ENCODE results near the gene ACADL.
"Not testable (repeated sequence)": the region's sequence is repeated elsewhere in the genome, so short reads cannot be mapped to it uniquely, and the experiment has no call there.

ACADL gene

DNA sequence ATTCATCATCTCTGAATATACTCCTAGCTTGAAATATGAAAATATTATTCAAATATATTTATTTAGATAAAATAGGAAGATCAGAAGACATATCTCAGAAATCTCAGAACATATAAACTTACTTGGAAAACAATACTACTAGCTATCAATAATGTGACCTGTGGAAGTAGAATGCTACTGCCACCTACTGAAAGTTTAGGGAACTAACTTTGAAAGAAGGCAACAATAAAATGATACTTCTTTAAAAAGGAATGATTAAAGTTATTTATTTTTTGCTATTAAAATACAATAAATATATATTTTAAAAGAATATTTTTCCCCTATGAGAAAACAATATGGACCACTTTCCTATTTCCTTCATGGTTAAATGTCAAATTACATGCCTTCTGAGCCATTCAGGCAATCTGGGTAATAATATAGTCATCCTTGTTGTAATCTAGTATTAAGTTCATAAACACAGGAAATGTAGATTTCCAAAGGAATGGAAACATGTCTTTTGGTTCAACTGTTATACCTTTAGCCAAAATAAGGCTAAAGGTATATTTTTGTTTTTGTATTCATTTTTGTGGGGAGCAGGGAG, 26.0 kb downstream of the ACADL start:
- DNase-seq, result no peak

DNA sequence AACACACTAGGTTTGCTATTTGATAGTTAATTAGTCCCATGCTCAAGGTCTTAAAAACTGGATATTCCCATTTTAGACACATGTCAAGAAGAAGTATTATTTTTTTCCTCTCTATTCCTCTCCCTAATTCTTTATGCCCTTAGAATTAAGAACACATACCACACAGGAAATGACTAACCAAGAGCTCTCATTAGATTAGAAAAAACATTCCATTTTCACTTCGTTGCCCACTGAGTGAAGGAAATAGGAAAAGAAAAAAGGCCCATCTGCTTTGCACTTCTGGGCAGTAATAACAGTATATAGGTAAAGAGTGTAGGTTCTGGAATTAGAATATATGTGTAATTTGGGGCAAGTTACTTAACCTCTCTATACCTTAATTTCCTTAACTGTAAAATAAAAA, 26.9 kb downstream of the ACADL start:
- DNase-seq, result no peak

DNA sequence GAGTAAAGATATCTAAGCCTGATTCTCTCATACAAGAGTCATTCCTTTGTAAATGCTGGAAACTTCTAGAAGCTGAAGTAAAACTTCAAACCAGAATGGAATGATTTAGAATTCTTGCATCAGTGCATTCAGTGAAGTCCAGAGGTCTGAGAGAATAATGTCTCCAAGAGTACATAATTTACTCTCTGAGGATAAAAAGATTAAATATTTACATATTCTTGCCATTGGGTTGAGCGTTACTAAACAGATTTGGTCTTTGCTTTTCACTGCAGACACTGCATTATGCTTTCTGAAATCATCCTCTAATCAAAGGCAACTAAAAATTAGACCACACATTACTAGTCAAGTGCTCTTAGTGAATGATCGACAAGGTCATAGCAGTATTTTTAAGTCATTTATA, 27.5 kb downstream of the ACADL start:
- DNase-seq, result no peak

DNA sequence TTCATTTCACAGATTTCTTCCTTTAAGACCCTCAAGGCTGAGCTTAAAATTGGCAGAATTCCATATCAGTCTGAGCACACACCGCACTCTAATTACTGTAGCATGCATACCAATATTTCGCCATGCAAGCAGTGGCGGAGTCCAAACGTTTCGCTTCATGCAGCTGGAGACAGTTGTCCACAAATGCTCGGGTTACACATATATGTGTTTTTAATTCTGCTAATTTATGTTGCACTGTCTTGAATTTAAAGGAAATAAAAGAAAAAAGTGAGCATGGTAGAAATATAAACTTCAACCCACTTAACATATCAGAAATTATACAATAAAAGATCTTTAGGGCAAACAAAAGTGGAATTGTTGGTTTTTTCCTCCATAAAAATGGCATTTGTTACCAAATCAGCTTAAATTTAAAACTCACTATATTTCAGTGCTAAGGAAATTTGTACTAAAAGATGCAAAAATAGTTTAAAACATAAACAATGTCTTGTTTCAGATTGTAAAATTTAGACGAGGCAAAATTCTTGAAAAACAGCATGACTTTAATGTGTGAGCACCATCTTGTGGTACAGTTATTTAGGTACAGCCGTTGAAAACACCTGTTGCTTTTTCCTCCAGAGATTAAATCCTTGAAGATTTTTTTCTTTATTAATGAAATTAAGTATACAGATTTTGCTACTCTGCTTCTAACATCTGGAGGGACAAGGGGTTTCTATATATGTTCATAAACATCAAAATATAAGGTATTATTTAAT, 30.0 kb downstream of the ACADL start:
- DNase-seq, result no peak

DNA sequence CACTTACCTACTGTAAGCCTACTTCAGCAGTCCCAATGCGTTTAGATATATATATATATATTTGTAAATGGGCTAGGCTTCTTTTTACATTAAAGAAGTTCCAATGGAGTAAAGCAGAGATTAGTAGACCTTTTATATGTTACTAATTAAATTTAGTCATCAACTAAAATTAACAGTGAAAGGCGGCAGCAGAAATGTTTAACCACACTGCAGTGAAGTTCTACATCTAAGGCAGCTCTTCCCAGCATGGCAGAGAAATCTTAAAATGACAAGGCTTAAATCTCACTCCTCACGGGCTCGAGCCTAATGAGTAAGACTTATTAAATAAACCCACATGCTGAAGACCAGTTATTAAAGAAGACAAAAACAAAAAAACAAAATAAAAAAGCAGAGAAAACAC, 34.9 kb downstream of the ACADL start:
- DNase-seq, result no peak

DNA sequence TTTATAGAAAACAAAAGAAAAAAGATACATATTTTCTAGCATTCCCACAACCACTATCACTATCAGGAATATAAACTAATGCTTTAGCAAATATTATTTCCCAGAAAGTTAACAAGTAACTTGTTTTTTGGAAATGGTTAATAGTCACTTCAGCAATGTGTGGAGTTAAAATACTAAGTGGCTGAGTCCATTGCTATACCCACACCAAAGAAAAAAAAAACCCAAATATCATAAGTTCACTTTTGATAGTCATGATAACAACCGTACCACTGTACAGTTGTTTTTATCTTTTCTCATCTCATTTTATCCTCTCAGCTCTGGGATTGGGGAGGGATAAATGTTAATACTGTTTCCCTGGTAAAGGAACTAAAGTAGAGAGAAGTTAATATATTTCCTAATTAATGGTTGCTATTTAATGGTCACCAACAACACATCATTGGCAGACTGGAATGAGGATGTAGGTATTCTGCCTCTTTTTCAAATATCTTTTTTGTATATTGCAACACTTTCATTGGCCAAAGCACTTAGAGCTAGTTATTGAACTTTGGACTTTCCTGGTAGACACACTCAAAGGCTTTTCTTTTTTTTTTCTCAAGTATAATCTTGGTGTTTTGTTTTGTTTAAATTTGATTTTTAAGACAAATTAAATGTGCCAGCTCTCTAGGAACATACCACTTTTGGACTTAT, 35.7 kb downstream of the ACADL start:
- no peak for DNase-seq

DNA sequence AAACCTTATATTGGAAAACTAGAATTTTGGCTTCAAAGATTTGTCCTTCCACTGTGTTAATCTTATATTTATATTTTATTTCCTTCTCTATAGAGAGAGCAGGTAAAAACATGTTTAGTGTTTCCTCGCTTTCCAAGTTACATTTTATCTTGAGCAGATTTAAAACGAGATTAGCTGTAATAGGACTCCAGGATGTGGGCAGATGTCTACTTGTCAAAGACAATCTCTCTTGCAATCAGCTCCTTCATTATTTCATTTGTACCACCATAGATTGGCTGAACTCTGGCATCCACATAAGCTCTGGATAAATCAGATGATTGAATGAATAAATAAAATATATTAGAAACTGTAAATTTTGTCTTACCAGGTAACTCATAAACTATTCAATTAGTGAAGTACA, 36.5 kb downstream of the ACADL start:
- DNase-seq, result no peak

DNA sequence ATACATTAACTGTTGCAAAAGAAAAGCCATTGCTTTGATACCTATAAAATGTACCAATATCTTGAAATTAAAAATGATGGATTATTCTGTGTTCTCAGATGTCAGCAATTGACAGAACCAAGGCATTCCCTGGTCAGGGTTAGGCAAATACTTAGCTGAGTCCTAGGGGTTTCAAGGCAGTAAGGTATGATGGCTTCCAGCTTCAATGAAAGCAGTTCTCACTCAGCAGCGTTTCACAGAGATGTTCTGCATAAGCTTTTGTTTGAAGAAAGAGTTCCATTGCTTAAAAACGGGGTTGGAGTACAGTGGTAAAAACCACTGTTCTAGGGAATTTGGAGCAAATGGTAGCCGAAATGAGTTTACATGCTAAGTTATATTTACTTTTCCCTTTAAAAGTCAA, 37.1 kb downstream of the ACADL start:
- DNase-seq, result no peak

DNA sequence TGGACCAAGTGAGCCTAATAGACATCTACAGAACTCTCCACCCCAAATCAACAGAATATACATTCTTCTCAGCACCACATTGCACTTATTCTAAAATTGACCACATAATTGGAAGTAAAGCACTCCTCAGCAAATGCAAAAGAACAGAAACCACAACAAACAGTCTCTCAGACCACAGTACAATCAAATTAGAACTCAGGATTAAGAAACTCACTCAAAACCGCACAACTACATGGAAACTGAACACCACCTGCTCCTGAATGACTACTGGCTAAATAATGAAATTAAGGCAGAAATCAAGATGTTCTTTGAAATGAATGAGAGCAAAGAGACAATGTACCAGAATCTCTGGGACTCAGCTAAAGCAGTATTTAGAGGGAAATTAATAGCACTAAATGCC, 41.3 kb downstream of the ACADL start:
- DNase-seq, result not testable (repeated sequence)

DNA sequence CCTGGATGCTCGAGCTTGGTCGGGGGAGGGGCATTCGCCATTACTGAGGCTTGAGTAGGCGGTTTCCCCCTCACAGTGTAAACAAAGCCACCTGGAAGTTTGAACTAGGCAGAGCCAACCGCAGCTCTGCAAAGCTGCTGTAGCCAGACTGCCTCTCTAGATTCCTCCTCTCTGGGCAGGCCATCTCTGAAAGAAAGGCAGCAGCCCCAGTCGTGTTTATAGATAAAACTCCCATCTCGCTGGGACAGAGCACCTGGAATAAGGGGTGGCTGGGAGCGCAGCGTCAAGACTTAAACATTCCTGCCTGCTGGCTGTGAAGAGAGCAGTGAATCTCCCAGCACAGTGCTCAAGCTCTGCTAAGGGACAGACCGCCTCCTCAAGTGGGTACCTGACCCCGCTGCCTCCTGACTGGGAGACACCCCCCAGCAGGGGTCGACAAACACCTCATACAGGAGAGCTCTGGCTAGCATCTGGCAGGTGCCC, 43.6 kb downstream of the ACADL start:
- not testable (repeated sequence) for DNase-seq

DNA sequence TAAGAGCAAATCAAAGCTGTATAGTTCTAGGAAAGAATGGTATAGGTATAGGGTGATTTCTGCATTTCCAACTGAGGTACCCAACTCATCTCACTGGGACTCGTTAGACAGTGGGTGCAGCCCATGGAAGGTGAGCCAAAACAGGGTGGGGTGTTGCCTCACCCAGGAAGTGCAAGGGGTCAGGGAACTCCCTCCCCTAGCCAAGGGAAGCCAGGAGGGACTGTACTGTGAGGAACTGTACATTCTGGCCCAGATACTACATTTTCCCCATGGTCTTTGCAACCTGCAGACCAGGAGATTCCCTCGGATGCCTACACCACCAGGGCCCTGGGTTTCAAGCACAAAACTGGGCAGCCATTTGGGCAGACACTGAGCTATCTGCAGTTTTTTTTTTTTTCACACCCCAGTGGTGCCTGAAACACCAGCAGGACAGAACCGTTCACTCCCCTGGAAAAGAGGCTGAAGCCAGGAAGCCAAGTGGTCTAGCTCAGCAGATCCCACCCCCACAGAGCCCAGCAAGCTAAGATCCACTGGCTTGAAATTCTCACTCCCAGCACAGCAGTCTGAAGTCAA, 44.1 kb downstream of the ACADL start:
- not testable (repeated sequence) for DNase-seq

DNA sequence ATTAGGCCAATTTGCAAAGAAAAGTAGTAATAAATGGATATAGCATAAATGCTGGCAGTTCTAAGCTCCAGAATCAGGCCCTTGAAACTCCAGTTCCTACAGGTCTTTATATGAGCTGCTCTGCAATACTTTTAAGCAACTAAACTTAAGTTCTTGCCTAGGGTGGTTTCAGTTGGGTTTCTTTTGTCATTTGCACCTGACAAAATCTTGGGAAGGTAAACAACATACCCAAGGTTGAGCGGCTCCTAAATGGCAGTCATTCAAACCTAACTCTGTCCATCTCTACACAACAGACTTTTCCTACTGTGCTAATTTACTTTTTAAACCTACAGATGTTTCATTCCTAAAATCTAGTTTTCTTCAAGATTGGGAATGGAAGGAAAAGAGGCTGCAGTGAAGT, 44.8 kb downstream of the ACADL start:
- no peak for DNase-seq

DNA sequence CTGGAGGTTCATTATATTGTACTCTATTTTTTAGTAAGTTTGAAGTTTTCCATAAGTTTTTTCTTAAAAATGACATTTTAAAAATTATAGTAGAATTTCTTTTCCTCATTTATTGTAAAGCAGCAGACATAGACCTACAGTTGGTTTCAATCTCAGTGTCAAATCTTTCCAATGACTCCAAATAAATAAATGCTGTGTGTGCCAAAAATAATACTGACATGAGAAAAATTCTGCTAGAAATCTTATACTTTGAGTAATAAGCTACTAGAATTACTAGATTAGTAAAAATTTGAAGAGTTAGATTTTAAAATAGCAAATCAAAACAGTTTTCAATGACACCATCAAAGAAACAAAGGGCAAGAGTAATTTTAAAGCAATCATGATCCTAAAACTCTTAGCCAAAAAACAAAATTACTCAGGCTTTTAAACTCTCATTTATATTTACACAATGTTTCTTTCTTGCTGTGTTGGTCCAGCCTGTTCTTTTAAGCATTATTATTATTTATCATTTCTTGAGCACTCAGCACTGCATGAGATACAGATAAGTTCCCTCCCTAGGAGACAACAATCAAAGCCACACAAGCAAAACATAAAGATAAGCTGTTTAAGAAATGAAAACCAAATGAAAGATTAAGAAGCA, 45.8 kb downstream of the ACADL start:
- no peak for DNase-seq

DNA sequence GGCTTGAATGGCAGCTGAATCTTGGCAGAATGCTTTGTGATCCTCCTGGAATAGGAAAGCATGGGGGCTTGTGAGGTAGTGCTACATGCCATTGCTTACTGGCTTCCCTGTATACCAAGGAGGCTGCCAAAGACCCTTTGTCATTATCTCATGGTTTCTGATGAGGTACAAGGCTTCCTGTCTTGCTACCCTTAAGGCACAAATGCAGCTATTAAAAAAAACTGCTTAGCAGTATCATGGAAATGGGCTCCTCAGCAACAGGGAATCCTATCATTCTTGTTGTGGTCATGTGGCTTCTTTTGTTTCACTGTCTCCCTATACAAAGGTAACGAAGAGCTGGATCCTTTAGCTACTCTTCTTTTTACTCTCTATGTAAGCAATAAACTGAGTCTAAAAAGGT, 47.5 kb downstream of the ACADL start:
- no peak for DNase-seq

DNA sequence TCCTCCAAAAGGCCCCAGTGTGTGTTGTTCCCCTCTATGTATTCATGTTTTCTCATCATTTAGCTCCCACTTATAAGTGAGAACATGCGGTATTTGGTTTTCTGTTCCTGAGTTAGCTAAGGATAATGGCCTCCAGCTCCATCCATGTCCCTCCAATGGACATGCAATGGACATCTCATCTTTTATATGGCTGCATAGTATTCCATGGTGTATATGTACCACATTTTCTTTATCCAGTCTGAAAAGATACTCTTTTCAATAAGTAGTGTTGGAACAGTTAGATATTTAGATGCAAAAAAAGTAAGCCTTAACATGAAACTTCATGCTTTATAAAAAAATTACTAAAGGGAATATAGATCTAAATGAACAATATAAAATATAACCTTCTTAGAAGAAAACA, 48.1 kb downstream of the ACADL start:
- DNase-seq, result not testable (repeated sequence)

DNA sequence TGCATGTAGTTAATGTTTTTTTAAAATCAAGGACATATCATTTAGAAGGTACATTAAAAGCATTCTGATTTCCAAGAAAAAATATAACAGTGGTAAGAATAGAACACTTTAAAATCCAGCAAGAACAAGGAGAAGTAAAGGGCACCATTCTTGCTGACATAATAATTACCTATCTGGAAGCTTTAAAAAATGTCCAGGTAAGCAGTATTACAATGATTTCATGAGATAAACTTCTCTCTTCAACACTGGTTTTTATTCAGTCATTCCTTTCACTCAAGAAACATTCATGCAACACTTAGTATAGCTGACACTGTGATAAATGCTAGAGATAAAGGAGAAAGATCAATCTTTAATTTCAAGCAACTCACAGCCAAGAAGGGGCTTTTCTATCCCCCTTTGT, 51.2 kb downstream of the ACADL start:
- no peak for DNase-seq

DNA sequence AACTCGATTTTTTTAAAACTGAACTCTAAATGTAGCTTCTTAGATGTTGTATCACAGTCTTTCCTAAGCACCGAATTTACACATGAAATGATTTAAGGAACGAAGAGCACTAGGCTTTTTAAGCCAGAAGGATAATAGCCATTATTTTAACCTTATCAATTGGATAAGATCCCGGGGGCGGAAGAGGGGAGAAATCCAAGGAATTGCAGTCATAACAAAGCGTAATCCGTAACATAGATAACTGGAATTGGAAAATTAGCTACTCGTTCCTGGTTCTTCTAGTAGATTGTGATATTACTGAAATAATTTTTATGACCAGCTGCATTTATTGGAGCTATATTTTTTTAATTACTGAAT, 53.0 kb downstream of the ACADL start:
- no peak for DNase-seq

DNA sequence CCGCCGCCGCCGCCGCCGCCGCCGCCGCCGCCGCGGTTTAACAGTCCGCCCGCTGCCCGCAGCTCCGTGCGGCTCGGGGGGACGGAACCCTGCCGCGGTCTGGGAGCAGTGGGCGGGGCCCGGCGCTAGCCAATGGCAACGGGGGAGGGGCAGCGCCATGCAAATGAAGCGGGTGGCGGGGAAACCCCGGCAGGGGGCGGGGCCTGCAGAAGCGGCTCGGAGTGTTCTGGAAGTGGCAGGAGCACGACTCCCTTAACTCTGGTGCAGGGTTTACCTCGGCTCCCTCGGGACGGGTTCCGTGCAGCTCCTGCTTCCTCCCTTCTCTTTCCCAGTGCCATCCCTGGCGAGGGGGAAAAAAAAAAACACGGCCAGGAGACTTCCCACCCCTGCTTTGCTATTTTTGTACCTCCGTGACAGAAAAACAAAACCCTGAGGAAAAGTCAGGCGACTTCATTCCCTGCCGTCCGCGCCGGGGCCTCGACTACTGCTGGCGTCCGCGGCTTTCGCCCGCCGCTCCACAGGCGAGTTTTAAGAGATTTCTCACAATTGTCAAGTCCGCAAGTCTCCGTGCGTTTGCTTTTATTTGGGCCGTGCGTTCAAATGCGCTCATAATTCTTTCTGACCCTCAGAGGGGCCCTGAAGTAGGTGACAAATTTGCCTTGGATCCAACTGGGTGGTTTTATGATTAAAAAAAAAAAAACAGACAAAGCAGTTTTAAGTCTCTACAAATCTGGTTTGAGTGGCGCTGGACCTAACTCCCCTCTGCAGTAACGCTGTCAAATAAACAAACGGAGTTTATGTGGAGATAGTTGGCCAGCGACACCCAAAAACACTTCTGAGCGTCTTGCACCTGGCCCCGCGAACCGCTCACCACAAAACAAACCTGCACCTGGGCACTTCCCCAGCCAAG, 53.7 kb downstream of the ACADL start, which contains the start of gene KANSL1L:
Gene KANSL1L, minus strand, starts transcription at position 101 of the 910 bp plus-strand sequence. CDS start 16,827 bp downstream, outside the sequence.
- DNase-seq, result peak; percentile 98

DNA sequence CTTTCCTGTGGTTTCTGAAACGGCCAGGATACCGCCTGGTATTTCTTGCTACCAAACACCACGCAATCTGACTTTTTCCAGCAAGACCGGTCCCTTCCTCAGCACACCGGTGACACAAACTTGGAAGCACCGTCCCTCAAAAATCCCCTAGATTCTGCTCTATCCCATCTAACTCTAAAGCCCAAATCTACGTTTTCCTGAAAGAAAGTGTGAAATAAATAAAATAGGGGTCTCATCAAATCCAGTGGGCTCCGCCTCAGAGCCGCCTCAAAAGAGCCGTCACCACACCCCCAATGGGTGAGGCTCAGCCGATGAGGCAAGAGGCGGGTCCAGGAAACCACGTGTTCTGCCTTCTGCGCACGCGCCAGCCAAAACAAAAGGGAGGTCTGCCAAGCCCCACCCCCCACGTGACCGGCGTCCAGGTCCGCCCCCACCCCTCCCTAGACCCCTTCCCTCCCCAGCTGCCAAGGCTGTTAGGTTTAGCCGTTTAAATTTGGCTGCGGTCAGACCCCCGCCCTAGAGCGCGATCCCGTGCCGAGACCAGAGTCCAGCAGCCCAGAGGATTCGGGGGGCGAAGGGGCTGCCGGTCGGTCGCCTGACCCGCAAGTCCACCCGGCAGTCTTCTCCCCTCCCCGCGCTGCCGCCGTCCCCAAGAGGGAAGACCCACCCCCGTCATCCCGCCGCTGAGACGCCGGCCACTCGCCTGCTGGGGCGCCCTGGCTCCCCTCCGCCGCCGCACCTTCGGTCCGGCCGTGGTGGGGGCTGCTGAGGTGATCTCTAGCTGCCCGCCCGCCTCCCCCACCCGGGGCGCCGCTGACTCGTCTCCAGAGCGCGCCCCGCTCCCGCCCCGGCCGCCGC, 54.6 kb downstream of the ACADL start:
- DNase-seq, result peak; percentile 97

DNA sequence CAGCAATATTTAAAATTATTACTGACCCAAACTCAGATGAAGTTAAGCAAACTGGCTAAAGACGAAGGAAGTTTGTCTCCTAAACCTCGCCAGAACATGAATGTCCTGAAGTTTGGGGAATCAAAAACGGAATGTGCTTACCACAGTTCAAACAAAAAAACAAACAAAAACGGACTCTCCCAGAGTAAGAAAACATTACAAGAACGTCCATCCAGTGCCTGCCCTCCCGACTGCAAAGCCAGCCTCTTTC, 55.1 kb downstream of the ACADL start:
- no peak for DNase-seq

DNA sequence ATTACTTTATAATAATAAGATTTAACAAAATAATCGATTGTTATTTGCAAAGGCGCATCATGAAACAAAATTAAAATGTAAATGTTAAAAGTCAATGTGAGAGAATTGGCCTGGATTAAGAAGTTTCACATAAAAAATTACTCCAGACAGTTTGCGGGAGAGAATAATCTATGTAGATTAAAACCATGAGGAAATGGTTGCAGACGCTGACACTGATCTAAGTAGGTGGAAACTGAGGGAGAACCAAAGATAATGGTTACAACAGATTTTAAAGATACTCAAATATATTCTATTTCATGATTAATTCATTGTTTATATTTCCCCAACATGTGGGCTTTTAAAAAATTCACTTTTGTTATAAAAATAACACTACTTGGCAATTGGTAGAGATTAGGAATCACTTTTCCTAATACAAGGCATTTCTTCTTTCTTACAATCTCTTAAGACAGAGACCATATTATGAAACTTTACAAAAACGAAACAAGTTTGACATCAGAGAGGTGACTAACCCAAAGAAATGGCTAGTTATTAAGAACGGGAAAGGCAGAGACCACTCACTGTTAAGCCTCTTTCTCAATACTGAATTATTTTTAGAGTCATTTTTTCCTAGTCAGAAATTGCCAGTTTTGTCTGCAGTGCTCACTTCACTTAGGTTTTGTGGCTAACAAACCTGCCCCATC, 55.6 kb downstream of the ACADL start:
- DNase-seq, result no peak

Measured in activated CD8-positive, alpha-beta memory T cell treated with anti-CD3 and anti-CD28 coated beads, Interleukin-2, amount 50 U/mL, for 48 hours (primary cell).